Endothelial cell (in vitro differentiated cells): ENCODE measurements around the gene LRFN4. TPM values are rescaled to one million over a fixed set of nuclear protein-coding genes. Genes with fewer than 3 reads are reported as not detected.
A peak's percentile ranks its signal among the peaks of the same experiment; 100 is the strongest.

ENCODE experiments used
- DNase-seq: peaks from one replicate; pipeline ENCODE4 v3.0.0; 2021; ENCODE audit warnings: low spot score
- H3K27ac Mint-ChIP-seq: one replicate; pipeline ENCODE4 v1.8.0; 2021; ENCODE audit warnings: mixed read lengths, inconsistent platforms; ENCODE audit not compliant: unreplicated experiment
- H3K27me3 Mint-ChIP-seq: one replicate; pipeline ENCODE4 v1.8.0; 2021; ENCODE audit warnings: mild to moderate bottlenecking, moderate library complexity, mixed read lengths, inconsistent platforms; ENCODE audit not compliant: unreplicated experiment
- H3K36me3 Mint-ChIP-seq: one replicate; pipeline ENCODE4 v1.8.0; 2021; ENCODE audit warnings: mild to moderate bottlenecking, low read depth, mixed read lengths, inconsistent platforms; ENCODE audit not compliant: unreplicated experiment
- H3K4me1 Mint-ChIP-seq: one replicate; pipeline ENCODE4 v1.8.0; 2021; ENCODE audit warnings: mild to moderate bottlenecking, mixed read lengths, inconsistent platforms; ENCODE audit not compliant: unreplicated experiment
- H3K4me3 Mint-ChIP-seq: one replicate; pipeline ENCODE4 v1.8.0; 2021; ENCODE audit warnings: mild to moderate bottlenecking, mixed read lengths, inconsistent platforms; ENCODE audit not compliant: unreplicated experiment
- H3K9me3 Mint-ChIP-seq: one replicate; pipeline ENCODE4 v1.8.0; 2021; ENCODE audit warnings: mixed read lengths, inconsistent platforms; ENCODE audit not compliant: unreplicated experiment
- total RNA-seq: library from RNA; stranded (reverse); fragmentation: NEBNext Ultra II Directional; extraction: Animal tissue kit (Norgen Biotek cat#: 25700); gene quantifications from one replicate; pipeline ENCODE4 v1.2.1, GENCODE V29; 2021; ENCODE audit not compliant: unreplicated experiment
- TF ChIP-seq, protein P1 (sequence below): fragments of 200-600 bp; sonication (generic); IDR thresholded peaks from one replicate; pipeline ENCODE4 v1.5.0; 2021; ENCODE audit warnings: antibody characterized with exemption; ENCODE audit not compliant: unreplicated experiment

Gene LRFN4
- total RNA-seq, 1 donor from 2014 or later = 21.4 TPM

DNA sequence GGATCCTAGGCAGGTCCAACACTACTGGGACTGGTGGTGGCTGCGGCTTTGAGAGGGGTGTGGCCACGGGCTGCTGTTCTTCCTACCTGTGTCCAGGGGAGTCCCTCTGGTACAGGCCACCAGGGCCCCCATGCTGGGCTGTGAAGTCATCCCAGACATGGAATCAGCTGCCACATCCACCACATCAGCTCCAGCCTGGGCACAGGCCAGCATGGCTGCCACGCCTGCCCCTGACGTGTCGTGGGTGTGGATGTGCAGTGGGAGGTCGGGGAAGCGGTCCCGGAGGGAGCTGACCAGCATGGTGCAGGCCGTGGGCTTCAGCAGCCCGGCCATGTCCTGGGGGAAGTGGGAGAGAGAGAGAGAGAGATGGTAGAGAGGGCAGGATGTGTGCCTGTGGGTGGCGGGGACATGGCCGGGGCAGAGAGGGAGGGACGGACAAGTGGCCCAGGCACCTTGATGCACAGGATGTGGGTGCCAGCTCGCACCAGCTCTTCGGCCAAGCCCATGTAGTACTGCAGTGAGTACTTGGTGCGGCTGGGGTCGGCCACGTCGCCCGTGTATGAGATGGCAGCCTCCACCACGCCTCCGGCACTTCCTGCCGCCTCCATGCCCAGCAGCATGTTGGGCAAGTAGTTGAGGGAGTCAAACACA, 6.2 kb upstream of the LRFN4 start:
- H3K36me3 Mint-ChIP-seq = peaks cover 10% of the 10 kb centered on the region
- H3K9me3 Mint-ChIP-seq = no peaks in the 10 kb centered on the region
- TF ChIP-seq, protein P1, sequence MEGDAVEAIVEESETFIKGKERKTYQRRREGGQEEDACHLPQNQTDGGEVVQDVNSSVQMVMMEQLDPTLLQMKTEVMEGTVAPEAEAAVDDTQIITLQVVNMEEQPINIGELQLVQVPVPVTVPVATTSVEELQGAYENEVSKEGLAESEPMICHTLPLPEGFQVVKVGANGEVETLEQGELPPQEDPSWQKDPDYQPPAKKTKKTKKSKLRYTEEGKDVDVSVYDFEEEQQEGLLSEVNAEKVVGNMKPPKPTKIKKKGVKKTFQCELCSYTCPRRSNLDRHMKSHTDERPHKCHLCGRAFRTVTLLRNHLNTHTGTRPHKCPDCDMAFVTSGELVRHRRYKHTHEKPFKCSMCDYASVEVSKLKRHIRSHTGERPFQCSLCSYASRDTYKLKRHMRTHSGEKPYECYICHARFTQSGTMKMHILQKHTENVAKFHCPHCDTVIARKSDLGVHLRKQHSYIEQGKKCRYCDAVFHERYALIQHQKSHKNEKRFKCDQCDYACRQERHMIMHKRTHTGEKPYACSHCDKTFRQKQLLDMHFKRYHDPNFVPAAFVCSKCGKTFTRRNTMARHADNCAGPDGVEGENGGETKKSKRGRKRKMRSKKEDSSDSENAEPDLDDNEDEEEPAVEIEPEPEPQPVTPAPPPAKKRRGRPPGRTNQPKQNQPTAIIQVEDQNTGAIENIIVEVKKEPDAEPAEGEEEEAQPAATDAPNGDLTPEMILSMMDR = no peak
- H3K27ac Mint-ChIP-seq = no peak overlapping the region
- H3K4me3 Mint-ChIP-seq = no peak overlapping the region
- H3K27me3 Mint-ChIP-seq = peaks cover 34% of the 10 kb centered on the region
- peaks cover 6% of the 10 kb centered on the region for H3K4me1 Mint-ChIP-seq
- no peak for DNase-seq

DNA sequence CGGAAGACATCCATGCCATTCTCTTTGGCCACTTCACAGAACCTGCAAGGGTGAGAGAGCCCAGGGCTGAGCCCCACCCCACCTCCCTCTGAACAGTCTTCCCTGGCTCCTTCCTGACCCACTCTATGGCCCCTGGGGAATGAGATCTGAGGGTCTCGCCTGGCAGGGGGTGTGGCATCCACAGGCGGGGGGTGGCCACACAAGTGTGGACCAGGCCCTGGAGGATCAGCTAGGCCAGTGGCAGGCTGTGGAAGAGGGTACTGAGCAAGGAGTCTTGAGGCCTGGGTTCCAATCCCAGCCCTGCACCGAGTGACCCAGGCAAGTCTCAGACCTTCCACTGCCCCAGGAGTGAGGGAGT, 5.6 kb upstream of the LRFN4 start:
- no peak overlapping the region for H3K4me3 Mint-ChIP-seq
- no peaks in the 10 kb centered on the region for H3K9me3 Mint-ChIP-seq
- DNase-seq = no peak
- H3K27ac Mint-ChIP-seq = no peak overlapping the region
- H3K27me3 Mint-ChIP-seq = peaks cover 32% of the 10 kb centered on the region
- peaks cover 7% of the 10 kb centered on the region for H3K4me1 Mint-ChIP-seq
- peaks cover 10% of the 10 kb centered on the region for H3K36me3 Mint-ChIP-seq
- TF ChIP-seq, protein P1 = no peak

DNA sequence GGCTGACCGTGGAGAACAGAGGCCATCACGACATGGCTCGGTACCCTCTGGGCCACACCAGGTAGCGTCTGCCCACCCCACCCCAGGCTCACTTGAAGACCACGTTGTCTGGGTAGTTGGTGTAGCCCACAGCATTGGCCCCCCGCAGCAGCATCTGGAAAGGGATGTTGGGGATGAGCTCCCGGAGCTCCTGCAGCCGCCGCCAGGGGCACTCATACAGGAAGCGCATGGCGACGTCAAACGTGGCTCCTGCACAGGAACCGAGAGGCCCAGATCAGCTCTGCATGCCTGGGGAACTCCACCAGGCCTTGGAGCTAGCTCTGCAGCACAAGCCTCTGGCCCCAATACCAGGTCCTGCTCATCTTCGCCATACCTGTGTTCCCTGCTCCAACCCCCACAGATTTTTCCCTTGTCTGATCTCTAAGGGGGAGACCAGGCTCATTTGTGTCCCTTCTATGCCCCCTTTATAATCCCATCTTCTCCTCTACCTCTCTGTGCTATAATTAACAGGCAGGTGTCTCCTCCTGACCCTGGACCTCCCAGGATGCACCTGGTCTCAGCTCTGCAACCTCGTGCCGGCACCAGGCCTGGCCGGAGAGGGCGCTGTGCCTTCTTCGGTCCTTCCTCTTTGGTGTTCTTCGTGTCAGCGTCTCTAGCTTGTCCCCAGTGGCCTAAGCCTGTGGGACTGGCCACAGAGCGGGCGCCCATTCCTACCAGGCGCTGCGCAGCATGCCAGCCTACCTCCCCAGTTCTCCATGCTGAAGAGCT, 5.0 kb upstream of the LRFN4 start:
- peaks cover 10% of the 10 kb centered on the region for H3K36me3 Mint-ChIP-seq
- peaks cover 28% of the 10 kb centered on the region for H3K27me3 Mint-ChIP-seq
- H3K4me3 Mint-ChIP-seq = peak overlapping the region; percentile 34
- no peaks in the 10 kb centered on the region for H3K9me3 Mint-ChIP-seq
- TF ChIP-seq, protein P1 = peak; percentile 48
- H3K27ac Mint-ChIP-seq = no peak overlapping the region
- H3K4me1 Mint-ChIP-seq = peaks cover 7% of the 10 kb centered on the region
- peak; percentile 54 for DNase-seq

DNA sequence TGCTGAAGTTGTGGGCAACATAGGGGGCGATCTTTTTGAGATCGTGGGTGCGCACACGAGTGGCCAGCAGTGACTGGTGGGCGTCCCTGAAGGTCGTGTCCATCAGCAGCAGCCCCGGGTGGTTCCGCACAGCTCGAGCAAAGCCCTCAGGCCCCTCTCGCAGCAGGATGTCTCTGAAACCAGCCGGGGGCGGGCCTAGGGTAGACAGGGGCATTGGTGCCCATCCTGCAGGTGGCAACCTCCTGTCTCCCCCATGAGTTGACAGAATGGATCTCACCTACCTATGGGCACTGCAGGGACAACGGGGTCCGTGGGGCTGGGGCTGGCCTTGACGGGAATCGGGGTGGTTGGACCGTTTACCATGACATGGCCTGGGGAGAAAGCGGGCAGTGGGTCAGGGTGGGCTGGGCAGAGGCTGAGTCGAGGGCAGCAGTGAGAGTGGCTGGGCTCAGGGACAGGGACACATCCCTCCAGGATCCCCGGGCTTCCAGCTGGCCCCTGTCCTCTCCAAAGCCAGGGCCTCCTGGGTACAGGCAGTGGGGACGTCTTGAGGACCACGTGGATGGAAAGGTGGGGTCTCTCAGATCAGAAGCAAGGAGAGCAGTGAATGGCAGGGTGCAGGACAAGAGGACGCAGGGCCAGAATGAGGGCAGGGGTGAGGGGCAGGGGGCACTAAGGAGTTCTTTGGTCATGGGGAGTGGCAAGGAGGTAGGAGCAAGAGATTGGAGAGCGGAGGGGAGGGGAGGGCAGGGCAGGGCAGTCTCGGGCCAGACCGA, 4.2 kb upstream of the LRFN4 start:
- H3K9me3 Mint-ChIP-seq = no peaks in the 10 kb centered on the region
- peaks cover 7% of the 10 kb centered on the region for H3K4me1 Mint-ChIP-seq
- no peak overlapping the region for H3K4me3 Mint-ChIP-seq
- H3K27ac Mint-ChIP-seq = no peak overlapping the region
- DNase-seq = no peak
- H3K36me3 Mint-ChIP-seq = peaks cover 10% of the 10 kb centered on the region
- TF ChIP-seq, protein P1 = peak; percentile 1
- H3K27me3 Mint-ChIP-seq = peaks cover 26% of the 10 kb centered on the region
